K562 (cell line): Measurements from ENCODE around the gene ARPC1A.
"Not testable (repeated sequence)": the region's sequence is repeated elsewhere in the genome, so short reads cannot be mapped to it uniquely, and the experiment has no call there.

Experiments used
- CHD2 ChIP-seq: IDR thresholded peaks from 2 replicates; pipeline ENCODE4 v1.6.1; 2011; ENCODE audit warnings: low read depth, low read length
- FOXK1 ChIP-seq: sonication (generic); formaldehyde crosslinking; IDR thresholded peaks from 2 replicates; pipeline ENCODE4 v1.8.0; 2022; ENCODE audit warnings: missing genetic modification reagents, mild to moderate bottlenecking, borderline replicate concordance
- KAT2B ChIP-seq: IDR thresholded peaks from one replicate; pipeline ENCODE4 v1.6.1; 2012; ENCODE audit warnings: low read depth, mild to moderate bottlenecking, control low read depth, inconsistent platforms, low read length, moderate library complexity
- MAFK ChIP-seq: IDR thresholded peaks from 2 replicates; pipeline ENCODE4 v1.6.1; 2011; ENCODE audit warnings: low read length, improper control_type of control experiment
- NR2C2 ChIP-seq, 2 experiments: fragments of 200-800 bp in 1 of 2; sonication (Bioruptor generic) in 1 of 2; sonication (generic) in 1 of 2; formaldehyde crosslinking in 1 of 2; IDR thresholded peaks; 2 replicates each; pipeline versions ENCODE4 v1.6.1 to v1.8.0; 2016 to 2022; ENCODE audit warnings: mild to moderate bottlenecking in 1 of 2, missing compliant biosample characterization in 1 of 2, missing genetic modification characterization in 1 of 2, missing genetic modification reagents in 1 of 2
- SREBF2 ChIP-seq: sonication (generic); formaldehyde crosslinking; IDR thresholded peaks from 2 replicates; pipeline ENCODE4 v1.4.0; 2020; ENCODE audit warnings: mild to moderate bottlenecking, missing genetic modification reagents
- TF ChIP-seq, protein P1 (sequence below), 3 experiments: IDR thresholded peaks in 2 of 3; conservative IDR thresholded peaks in 1 of 3; 2 replicates each; pipeline ENCODE4 v1.5.1; 2011 to 2012; ENCODE audit warnings: low read length in 3 of 3, mild to moderate bottlenecking in 3 of 3, control low read depth in 2 of 3, improper control_type of control experiment in 1 of 3, inconsistent platforms in 1 of 3, low read depth in 1 of 3, mixed read lengths in 1 of 3, moderate library complexity in 1 of 3; ENCODE audit not compliant: insufficient read depth in 2 of 3

DNA sequence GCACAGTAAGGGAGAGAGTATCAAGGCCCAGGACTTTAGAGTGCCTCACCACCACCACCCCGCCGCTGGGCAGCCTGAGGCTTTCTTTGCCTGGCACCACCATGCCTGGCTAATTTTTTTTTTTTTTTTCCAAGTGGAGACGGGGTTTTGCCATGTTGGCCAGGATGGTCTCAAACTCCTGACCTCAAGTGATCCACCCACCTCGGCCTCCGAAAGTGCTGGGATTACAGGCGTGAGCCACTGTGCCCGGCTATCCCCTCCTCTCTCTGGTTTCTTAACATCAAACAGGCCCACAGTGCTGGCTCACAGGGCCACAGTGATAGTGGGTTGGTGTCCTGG is 54.0 kb downstream of the ARPC1A start:
- not testable (repeated sequence) for TF ChIP-seq MAFK; FOXK1; NR2C2 (CRISPR knock-in tag; IDR thresholded peaks at IDR 0.05); NR2C2 (tag; IDR thresholded peaks at IDR 0.05); CHD2; SREBF2 (CRISPR knock-in tag); KAT2B
- TF ChIP-seq, protein P1, sequence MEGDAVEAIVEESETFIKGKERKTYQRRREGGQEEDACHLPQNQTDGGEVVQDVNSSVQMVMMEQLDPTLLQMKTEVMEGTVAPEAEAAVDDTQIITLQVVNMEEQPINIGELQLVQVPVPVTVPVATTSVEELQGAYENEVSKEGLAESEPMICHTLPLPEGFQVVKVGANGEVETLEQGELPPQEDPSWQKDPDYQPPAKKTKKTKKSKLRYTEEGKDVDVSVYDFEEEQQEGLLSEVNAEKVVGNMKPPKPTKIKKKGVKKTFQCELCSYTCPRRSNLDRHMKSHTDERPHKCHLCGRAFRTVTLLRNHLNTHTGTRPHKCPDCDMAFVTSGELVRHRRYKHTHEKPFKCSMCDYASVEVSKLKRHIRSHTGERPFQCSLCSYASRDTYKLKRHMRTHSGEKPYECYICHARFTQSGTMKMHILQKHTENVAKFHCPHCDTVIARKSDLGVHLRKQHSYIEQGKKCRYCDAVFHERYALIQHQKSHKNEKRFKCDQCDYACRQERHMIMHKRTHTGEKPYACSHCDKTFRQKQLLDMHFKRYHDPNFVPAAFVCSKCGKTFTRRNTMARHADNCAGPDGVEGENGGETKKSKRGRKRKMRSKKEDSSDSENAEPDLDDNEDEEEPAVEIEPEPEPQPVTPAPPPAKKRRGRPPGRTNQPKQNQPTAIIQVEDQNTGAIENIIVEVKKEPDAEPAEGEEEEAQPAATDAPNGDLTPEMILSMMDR (IDR thresholded peaks at IDR 0.05 in 2 of 3, conservative IDR thresholded peaks at IDR 0.05 in 1 of 3; ENCODE audit: insufficient read depth in 2 of 3, low read depth in 1 of 3, low read length in 3 of 3) = not testable (repeated sequence)
